ENCODE results near the gene LIPM. TPM values are rescaled to one million over a fixed set of nuclear protein-coding genes. Genes with fewer than 3 reads are reported as not detected.

Gene LIPM
- polyA plus RNA-seq, 2 of the 4 experiments (the other 2 are of a cell fraction) = not detected

- H3K27ac ChIP-seq = no peak overlapping the region
- TF ChIP-seq SMC3 (IDR thresholded peaks at IDR 0.05) (no peak), ATOH8 (CRISPR knock-in tag; IDR thresholded peaks at IDR 0.05; ENCODE audit: low read depth) (no peak), EHMT2 (IDR thresholded peaks at IDR 0.05; ENCODE audit: low read depth) (no peak), RAD21 (conservative IDR thresholded peaks at IDR 0.05 in 1 of 2, IDR thresholded peaks at IDR 0.05 in 1 of 2) (no peak), PHF8 (IDR thresholded peaks at IDR 0.05; ENCODE audit: borderline replicate concordance, low read depth) (no peak), HES2 (IDR thresholded peaks at IDR 0.05) (no peak), MAZ (IDR thresholded peaks at IDR 0.05; ENCODE audit: borderline replicate concordance, low read depth, low read length) (no peak)
- CTCF ChIA-PET = interaction anchor here (3.4 to 5.8 kb wide), 2 partner anchors 21 to 75 kb away, joined by 12 to 47 read pairs; no protein-coding TSS in a partner anchor
- no peak overlapping the region for H3K4me2 ChIP-seq
- FAIRE-seq = no peak
- ATAC-seq = no peak
- peaks cover 5% of the 10 kb centered on the region; the same call in 1 of the 3 replicates for H3K4me1 ChIP-seq
- POLR2A ChIA-PET = no interaction called here
- H3K4me3 ChIP-seq = no peak overlapping the region
- no peaks in the 10 kb centered on the region for H3K9me3 ChIP-seq
- DNase-seq (ENCODE audit: low read depth in 1 of 2, low spot score in 1 of 2) = no peak
These were observed 55.3 kb downstream of the LIPM start for GRCh38 chr10:88857831-88858230.

- ATAC-seq (no peak), FAIRE-seq (no peak)
These were observed 56.0 kb downstream of the LIPM start for GRCh38 chr10:88858491-88858890.

DNA sequence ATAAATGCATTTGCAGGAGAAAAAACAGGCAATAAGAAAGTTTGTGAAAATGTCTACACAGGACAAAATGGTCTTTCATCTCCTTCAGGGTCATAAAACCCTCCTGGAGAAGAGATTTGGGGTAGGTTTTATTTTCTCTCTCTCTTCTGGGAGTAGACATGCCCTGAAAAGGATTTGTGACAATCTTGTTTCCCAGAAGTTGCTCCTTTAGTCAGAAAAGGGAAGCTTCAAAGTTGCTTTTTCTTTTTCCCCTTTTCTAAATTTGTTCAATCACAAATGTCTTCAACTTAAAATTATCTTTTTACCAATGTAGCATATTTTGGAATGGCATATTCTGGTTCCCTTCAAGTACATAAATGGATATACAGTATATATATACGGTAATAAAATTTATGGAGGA is 58.5 kb downstream of the LIPM start:
- Histone ChIP-seq H3K4me2 (no peak overlapping the region), H3K27ac (no peak overlapping the region), H3K4me1 (peaks cover 5% of the 10 kb centered on the region; the same call in 1 of the 3 replicates), H3K4me3 (no peak overlapping the region), H3K9me3 (no peaks in the 10 kb centered on the region)
- no peak for TF ChIP-seq ESRRA (IDR thresholded peaks at IDR 0.05; ENCODE audit: borderline replicate concordance, low read length)
- no peak for TF ChIP-seq KDM1A (IDR thresholded peaks at IDR 0.05; ENCODE audit: low read depth)
- TF ChIP-seq SREBF2 (IDR thresholded peaks at IDR 0.05) = no peak
- DNase-seq (ENCODE audit: low read depth in 1 of 2, low spot score in 1 of 2) (no peak), ATAC-seq (no peak), FAIRE-seq (no peak)
- CTCF ChIA-PET = interaction anchor here (0.6 to 6.3 kb wide), 4 partner anchors 21 to 1049 kb away, joined by 3 to 70 read pairs (median 4); no protein-coding TSS in a partner anchor
- POLR2A ChIA-PET = no interaction called here
- 81% methylated on average over 1 of the region's 1 CpG for whole genome bisulfite sequencing (ENCODE audit: missing lambda C conversion rate)

More at GRCh38 chr10:88858491-88858890, 56.0 kb downstream of the LIPM start:
- H3K4me2 ChIP-seq = no peak overlapping the region; the same call in 2 of the 3 replicates
- POLR2A ChIA-PET = no interaction called here
- DNase-seq (ENCODE audit: low read depth in 1 of 2, low spot score in 1 of 2) = no peak
- TF ChIP-seq TFCP2L1 (CRISPR knock-in tag; IDR thresholded peaks at IDR 0.05) = no peak
- no peak for TF ChIP-seq RAD21 (conservative IDR thresholded peaks at IDR 0.05 in 1 of 2, IDR thresholded peaks at IDR 0.05 in 1 of 2)
- TF ChIP-seq USF2 (IDR thresholded peaks at IDR 0.05) = no peak
- TF ChIP-seq ZSCAN20 (CRISPR knock-in tag; IDR thresholded peaks at IDR 0.05) = no peak
- no peak for TF ChIP-seq ESRRA (IDR thresholded peaks at IDR 0.05; ENCODE audit: borderline replicate concordance, low read length)
- TF ChIP-seq KDM1A (IDR thresholded peaks at IDR 0.05; ENCODE audit: low read depth) = no peak
- TF ChIP-seq HOXA7 (CRISPR knock-in tag; IDR thresholded peaks at IDR 0.05) = no peak
- TF ChIP-seq BHLHE40 (IDR thresholded peaks at IDR 0.05; ENCODE audit: low read depth, low read length) = no peak
- TF ChIP-seq NPAS2 (CRISPR knock-in tag; IDR thresholded peaks at IDR 0.05; ENCODE audit: borderline replicate concordance) = no peak
- no peak for TF ChIP-seq RARB (CRISPR knock-in tag; IDR thresholded peaks at IDR 0.05)
- TF ChIP-seq HDAC2 (IDR thresholded peaks at IDR 0.05) = no peak
- TF ChIP-seq RCOR1 (IDR thresholded peaks at IDR 0.05; ENCODE audit: low read depth, low read length) = no peak
- no peak for TF ChIP-seq NFE2L2 (conservative IDR thresholded peaks at IDR 0.05; ENCODE audit: low read length)
- no peak for TF ChIP-seq RFX5 (IDR thresholded peaks at IDR 0.05)
- no peak for TF ChIP-seq SREBF2 (IDR thresholded peaks at IDR 0.05)
- no peak for TF ChIP-seq JUN (IDR thresholded peaks at IDR 0.05)
- TF ChIP-seq SMC3 (IDR thresholded peaks at IDR 0.05) = no peak
- CTCF ChIA-PET = interaction anchor here (0.8 to 1.1 kb wide), 2 partner anchors 23 to 31 kb away, joined by 3 to 10 read pairs; no protein-coding TSS in a partner anchor
- no peaks in the 10 kb centered on the region for H3K9me3 ChIP-seq
- H3K27ac ChIP-seq = no peak overlapping the region
- no peak overlapping the region for H3K4me3 ChIP-seq
- whole genome bisulfite sequencing (ENCODE audit: missing lambda C conversion rate) = 13% methylated on average over 2 of the region's 2 CpGs
- H3K4me1 ChIP-seq = peaks cover 5% of the 10 kb centered on the region; the same call in 1 of the 3 replicates
